CD14-positive monocyte (primary cell): Measurements from ENCODE around the gene EXOC6B. TPM values are rescaled to one million over a fixed set of nuclear protein-coding genes. Genes with fewer than 3 reads are reported as not detected.

ENCODE experiments used
- DNase-seq, 3 donors: peaks; one replicate each; pipeline ENCODE4 v3.0.0-alpha.2; 2011 to 2022
- H2AFZ ChIP-seq: 2 replicates; pipeline ENCODE4 v1.6.0; 2012; ENCODE audit warnings: mild to moderate bottlenecking, low read depth, low read length, inconsistent platforms; ENCODE audit not compliant: insufficient read depth, poor library complexity, severe bottlenecking
- H3K27ac ChIP-seq, 2 donors: 1 replicate in 1 of 2; 2 replicates in 1 of 2; pipeline ENCODE4 v1.5.1; 2012 to 2013; ENCODE audit warnings: low read length in 2 of 2, control low read depth in 1 of 2, inconsistent platforms in 1 of 2, low read depth in 1 of 2, mild to moderate bottlenecking in 1 of 2
- H3K27me3 ChIP-seq, 2 donors: one replicate each; pipeline versions ENCODE4 v1.6.0 to v1.6.1; 2011 to 2013; ENCODE audit warnings: low read length in 2 of 2; ENCODE audit not compliant: control insufficient read depth in 2 of 2, insufficient read depth in 2 of 2
- H3K36me3 ChIP-seq, 2 donors: replicated peaks in 1 of 2; 1 replicate in 1 of 2; 2 replicates in 1 of 2; pipeline versions ENCODE4 v1.5.1 to v1.6.1; 2012 to 2013; ENCODE audit warnings: low read length in 2 of 2, control low read depth in 1 of 2, inconsistent platforms in 1 of 2, mild to moderate bottlenecking in 1 of 2; ENCODE audit not compliant: insufficient read depth in 2 of 2, control insufficient read depth in 1 of 2
- H3K4me1 ChIP-seq, 2 donors: 1 replicate in 1 of 2; 2 replicates in 1 of 2; pipeline versions ENCODE4 v1.5.1 to v1.6.1; 2012 to 2013; ENCODE audit warnings: low read length in 2 of 2, control low read depth in 1 of 2, inconsistent platforms in 1 of 2, mild to moderate bottlenecking in 1 of 2, moderate library complexity in 1 of 2; ENCODE audit not compliant: insufficient read depth in 2 of 2, control insufficient read depth in 1 of 2
- H3K4me2 ChIP-seq: replicated peaks from 2 replicates; pipeline ENCODE3; 2012; ENCODE audit warnings: low read length, moderate library complexity, mild to moderate bottlenecking; ENCODE audit not compliant: poor library complexity, severe bottlenecking; ENCODE audit errors: extremely low read depth
- H3K4me3 ChIP-seq, 3 experiments: fragments of 200-600 bp in 1 of 3; sonication (generic) in 1 of 3; replicated peaks in 1 of 3; 1 replicate in 2 of 3; 2 replicates in 1 of 3; pipeline ENCODE4 v1.5.1; 2011 to 2013; ENCODE audit warnings: low read length in 3 of 3, mild to moderate bottlenecking in 3 of 3, control low read depth in 2 of 3, low read depth in 2 of 3, inconsistent platforms in 1 of 3, moderate library complexity in 1 of 3
- H3K79me2 ChIP-seq: 2 replicates; pipeline ENCODE4 v1.6.0; 2012; ENCODE audit warnings: mild to moderate bottlenecking, control low read depth, inconsistent platforms, low read length, moderate library complexity; ENCODE audit not compliant: insufficient read depth
- H3K9ac ChIP-seq: 2 replicates; pipeline ENCODE4 v1.6.0; 2017; ENCODE audit warnings: low read length, mild to moderate bottlenecking; ENCODE audit not compliant: insufficient read depth, poor library complexity, severe bottlenecking
- H3K9me3 ChIP-seq, 2 donors: replicated peaks in 1 of 2; 1 replicate in 1 of 2; 2 replicates in 1 of 2; pipeline versions ENCODE4 v1.5.1 to v1.6.1; 2012 to 2013; ENCODE audit warnings: low read length in 2 of 2, control low read depth in 1 of 2; ENCODE audit not compliant: control insufficient read depth in 1 of 2, insufficient read depth in 1 of 2
- H4K20me1 ChIP-seq: 2 replicates; pipeline ENCODE4 v1.6.0; 2012; ENCODE audit warnings: mild to moderate bottlenecking, low read length, control low read depth, moderate library complexity; ENCODE audit not compliant: insufficient read depth
- H3K27ac Mint-ChIP-seq, 7 donors: one replicate each; pipeline ENCODE4 v1.8.0; 2020; ENCODE audit warnings: mild to moderate bottlenecking in 7 of 7, mixed read lengths in 7 of 7, moderate library complexity in 6 of 7, inconsistent platforms in 2 of 7
- H3K27me3 Mint-ChIP-seq, 3 donors: one replicate each; pipeline ENCODE4 v1.8.0; 2021 to 2022; ENCODE audit warnings: low read depth in 3 of 3, mild to moderate bottlenecking in 3 of 3, mixed read lengths in 3 of 3, moderate library complexity in 3 of 3, inconsistent platforms in 1 of 3
- H3K36me3 Mint-ChIP-seq, 2 donors: one replicate each; pipeline ENCODE4 v1.8.0; 2020; ENCODE audit warnings: mixed read lengths in 2 of 2, inconsistent platforms in 1 of 2, mild to moderate bottlenecking in 1 of 2
- H3K4me1 Mint-ChIP-seq: one replicate; pipeline ENCODE4 v1.8.0; 2020; ENCODE audit warnings: mild to moderate bottlenecking, mixed read lengths
- H3K4me3 Mint-ChIP-seq, 2 donors: one replicate each; pipeline ENCODE4 v1.8.0; 2020; ENCODE audit warnings: mild to moderate bottlenecking in 2 of 2, mixed read lengths in 2 of 2, moderate library complexity in 1 of 2
- H3K9me3 Mint-ChIP-seq, 7 donors: one replicate each; pipeline ENCODE4 v1.8.0; 2020 to 2022; ENCODE audit warnings: mixed read lengths in 7 of 7, mild to moderate bottlenecking in 6 of 7, moderate library complexity in 6 of 7, inconsistent platforms in 2 of 7
- CTCF ChIP-seq: fragments of 200-600 bp; IDR thresholded peaks from one replicate; pipeline ENCODE4 v1.8.0; 2022; ENCODE audit warnings: antibody characterized with exemption, mild to moderate bottlenecking
- WGBS: methylation state at CpG from one replicate; pipeline ENCODE4 v1.1.5; 2013; ENCODE audit warnings: missing lambda C conversion rate; ENCODE audit not compliant: insufficient coverage; 5-methylcytosine and 5-hydroxymethylcytosine counted together
- intact Hi-C, 2 donors: fragments of 100-400 bp; cut with micrococcal nuclease; formaldehyde crosslinking; loops; one replicate each; pipeline versions ENCODE4 v1.15.0 to v1.15.1; 2023
- polyA plus RNA-seq, 3 donors: library from polyadenylated mRNA; depleted of rRNA in 1 of 3; unstranded in 2 of 3; stranded (reverse) in 1 of 3; fragments of 300-500 nt in 2 of 3; fragments of >200 nt in 1 of 3; fragmentation: Illumina TruSeq in 2 of 3; gene quantifications; 1 replicate in 2 of 3; 2 replicates in 1 of 3; pipeline ENCODE4 v1.2.3, GENCODE V29; 2012 to 2021

Gene EXOC6B
- polyA plus RNA-seq, 3 donors, result 1.8 to 2.8 (median 2.1) TPM

DNA sequence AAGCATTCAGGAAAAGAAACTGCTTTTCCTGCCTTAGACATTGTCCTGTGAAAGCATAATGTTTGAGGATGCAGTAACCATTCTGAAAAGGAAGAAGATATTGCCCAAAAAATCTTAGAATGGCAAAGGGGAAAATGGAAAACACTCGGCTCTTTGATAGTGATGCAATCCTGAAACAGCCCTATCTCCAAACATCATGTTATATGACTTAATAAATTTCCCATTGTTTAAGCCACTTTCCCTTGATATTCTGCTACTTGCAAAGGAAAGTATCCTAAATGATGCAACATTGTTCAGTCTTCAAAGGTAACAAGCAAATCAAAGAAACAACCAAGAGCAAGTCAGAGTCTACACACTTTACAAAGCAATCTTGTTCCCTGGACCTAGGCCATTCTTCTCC lies 78.5 kb downstream of the EXOC6B start:
- no peak overlapping the region for H3K9ac ChIP-seq
- TF ChIP-seq CTCF, result no peak
- no CpG with 5 or more reads among the region's 1 CpG for WGBS
- H3K27me3 ChIP-seq, result no peaks in the 10 kb centered on the region
- H3K27ac ChIP-seq, result no peak overlapping the region
- intact Hi-C loops, result loop anchor here in 1 of 2 donors (10.0 kb wide), 1 partner anchor 823 kb away; no protein-coding TSS in a partner anchor
- H3K79me2 ChIP-seq, result no peaks in the 10 kb centered on the region
- no peaks in the 10 kb centered on the region for H3K4me1 Mint-ChIP-seq
- H3K27ac Mint-ChIP-seq, result no peak overlapping the region
- no peak overlapping the region for H3K4me3 Mint-ChIP-seq
- DNase-seq, result no peak
- H4K20me1 ChIP-seq, result no peaks in the 10 kb centered on the region
- no peaks in the 10 kb centered on the region for H3K27me3 Mint-ChIP-seq
- no peaks in the 10 kb centered on the region for H3K4me1 ChIP-seq
- H3K4me2 ChIP-seq, result no peak overlapping the region
- H3K36me3 Mint-ChIP-seq, result no peaks in the 10 kb centered on the region
- H3K36me3 ChIP-seq, result no peaks in the 10 kb centered on the region
- no peak overlapping the region for H3K4me3 ChIP-seq
- no peaks in the 10 kb centered on the region for H3K9me3 Mint-ChIP-seq
- no peaks in the 10 kb centered on the region for H3K9me3 ChIP-seq
- no peak overlapping the region for H2AFZ ChIP-seq

- peak in 2 of 3 donors; percentile 7 to 12 for DNase-seq
- H3K9me3 ChIP-seq, result no peaks in the 10 kb centered on the region
- no peaks in the 10 kb centered on the region for H3K9me3 Mint-ChIP-seq
- no peak overlapping the region for H2AFZ ChIP-seq
- H3K9ac ChIP-seq, result no peak overlapping the region
- H3K36me3 ChIP-seq, result no peaks in the 10 kb centered on the region
- H4K20me1 ChIP-seq, result no peaks in the 10 kb centered on the region
- peak; percentile 73 for TF ChIP-seq CTCF
- WGBS, result no CpG with 5 or more reads among the region's 2 CpGs
- no peaks in the 10 kb centered on the region for H3K27me3 Mint-ChIP-seq
- no peak overlapping the region for H3K27ac ChIP-seq
- no peaks in the 10 kb centered on the region for H3K36me3 Mint-ChIP-seq
- no peaks in the 10 kb centered on the region for H3K4me1 ChIP-seq
- H3K27ac Mint-ChIP-seq, result no peak overlapping the region
- H3K4me2 ChIP-seq, result no peak overlapping the region
- no peak overlapping the region for H3K4me3 ChIP-seq
- intact Hi-C loops, result loop anchor here in 1 of 2 donors (10.0 kb wide), 1 partner anchor 821 kb away; no protein-coding TSS in a partner anchor
- no peak overlapping the region for H3K4me3 Mint-ChIP-seq
- no peaks in the 10 kb centered on the region for H3K79me2 ChIP-seq
- no peaks in the 10 kb centered on the region for H3K4me1 Mint-ChIP-seq
- H3K27me3 ChIP-seq, result no peaks in the 10 kb centered on the region
Observed at GRCh38 chr2:72745679-72746368, 80.0 kb downstream of the EXOC6B start.
